Measurements from ENCODE around the gene SAAL1.

SAAL1 gene, protein sequence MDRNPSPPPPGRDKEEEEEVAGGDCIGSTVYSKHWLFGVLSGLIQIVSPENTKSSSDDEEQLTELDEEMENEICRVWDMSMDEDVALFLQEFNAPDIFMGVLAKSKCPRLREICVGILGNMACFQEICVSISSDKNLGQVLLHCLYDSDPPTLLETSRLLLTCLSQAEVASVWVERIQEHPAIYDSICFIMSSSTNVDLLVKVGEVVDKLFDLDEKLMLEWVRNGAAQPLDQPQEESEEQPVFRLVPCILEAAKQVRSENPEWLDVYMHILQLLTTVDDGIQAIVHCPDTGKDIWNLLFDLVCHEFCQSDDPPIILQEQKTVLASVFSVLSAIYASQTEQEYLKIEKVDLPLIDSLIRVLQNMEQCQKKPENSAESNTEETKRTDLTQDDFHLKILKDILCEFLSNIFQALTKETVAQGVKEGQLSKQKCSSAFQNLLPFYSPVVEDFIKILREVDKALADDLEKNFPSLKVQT

DNA sequence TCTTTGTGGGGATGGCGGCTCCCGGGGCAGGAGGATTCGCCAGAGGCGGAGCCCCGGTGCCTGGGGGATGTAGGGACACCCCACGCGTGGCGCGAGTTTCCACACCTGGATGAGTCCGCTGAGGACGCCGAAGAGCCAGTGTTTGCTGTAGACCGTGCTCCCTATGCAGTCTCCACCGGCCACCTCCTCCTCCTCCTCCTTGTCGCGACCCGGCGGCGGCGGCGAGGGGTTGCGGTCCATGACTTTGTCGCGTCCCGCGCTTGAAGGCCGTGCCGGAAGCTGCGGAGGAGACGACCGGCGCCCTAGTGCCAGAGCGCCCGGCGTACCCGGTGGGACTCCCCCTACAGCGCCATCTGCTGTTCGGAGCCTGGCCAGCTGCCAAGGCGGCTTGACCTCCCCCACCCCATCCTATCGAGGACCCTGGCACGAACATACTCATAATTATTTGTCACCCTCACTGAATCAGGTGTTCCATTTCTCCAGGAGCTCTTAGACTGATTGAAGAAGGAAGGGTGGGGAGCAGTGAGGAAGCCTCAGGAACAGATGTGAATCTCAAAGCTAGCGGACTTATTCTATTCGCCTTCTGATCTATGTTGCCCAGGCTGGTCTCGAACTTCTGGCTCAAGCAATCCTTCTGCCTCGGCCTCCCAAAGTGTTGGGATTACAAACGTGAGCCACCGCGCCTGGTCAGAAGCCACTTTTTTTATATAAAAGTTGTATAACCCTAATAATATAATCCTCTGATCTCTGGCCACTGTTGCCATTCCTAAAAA is at the start of gene SAAL1:
SAAL1 (minus strand) TSS at position 281 of the 773 bp plus-strand sequence; CDS start at position 240, 41 bp downstream.
- no peaks in the 10 kb centered on the region for H3K9me3 ChIP-seq (ENCODE audit: severe bottlenecking)
- no peaks in the 10 kb centered on the region for H3K27me3 ChIP-seq (ENCODE audit: insufficient read depth, poor library complexity, severe bottlenecking)
- H3K4me3 ChIP-seq (ENCODE audit: severe bottlenecking) = peak within 1 kb of the TSS; percentile 89
- DNase-seq (ENCODE audit: low spot score) (peak; percentile 84), ATAC-seq (ENCODE audit: low read depth) (peak; percentile 95)
- H3K4me1 ChIP-seq (ENCODE audit: insufficient read depth, poor library complexity, severe bottlenecking) = peaks cover 11% of the 10 kb centered on the region
- no peak within 1 kb of the TSS for H3K27ac ChIP-seq (ENCODE audit: poor library complexity, severe bottlenecking)
- peaks cover 30% of the 10 kb centered on the region for H3K36me3 ChIP-seq (ENCODE audit: low read depth)
- TF ChIP-seq, protein P1, sequence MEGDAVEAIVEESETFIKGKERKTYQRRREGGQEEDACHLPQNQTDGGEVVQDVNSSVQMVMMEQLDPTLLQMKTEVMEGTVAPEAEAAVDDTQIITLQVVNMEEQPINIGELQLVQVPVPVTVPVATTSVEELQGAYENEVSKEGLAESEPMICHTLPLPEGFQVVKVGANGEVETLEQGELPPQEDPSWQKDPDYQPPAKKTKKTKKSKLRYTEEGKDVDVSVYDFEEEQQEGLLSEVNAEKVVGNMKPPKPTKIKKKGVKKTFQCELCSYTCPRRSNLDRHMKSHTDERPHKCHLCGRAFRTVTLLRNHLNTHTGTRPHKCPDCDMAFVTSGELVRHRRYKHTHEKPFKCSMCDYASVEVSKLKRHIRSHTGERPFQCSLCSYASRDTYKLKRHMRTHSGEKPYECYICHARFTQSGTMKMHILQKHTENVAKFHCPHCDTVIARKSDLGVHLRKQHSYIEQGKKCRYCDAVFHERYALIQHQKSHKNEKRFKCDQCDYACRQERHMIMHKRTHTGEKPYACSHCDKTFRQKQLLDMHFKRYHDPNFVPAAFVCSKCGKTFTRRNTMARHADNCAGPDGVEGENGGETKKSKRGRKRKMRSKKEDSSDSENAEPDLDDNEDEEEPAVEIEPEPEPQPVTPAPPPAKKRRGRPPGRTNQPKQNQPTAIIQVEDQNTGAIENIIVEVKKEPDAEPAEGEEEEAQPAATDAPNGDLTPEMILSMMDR (IDR thresholded peaks at IDR 0.05; ENCODE audit: poor library complexity, severe bottlenecking) = peak; percentile 96

DNA sequence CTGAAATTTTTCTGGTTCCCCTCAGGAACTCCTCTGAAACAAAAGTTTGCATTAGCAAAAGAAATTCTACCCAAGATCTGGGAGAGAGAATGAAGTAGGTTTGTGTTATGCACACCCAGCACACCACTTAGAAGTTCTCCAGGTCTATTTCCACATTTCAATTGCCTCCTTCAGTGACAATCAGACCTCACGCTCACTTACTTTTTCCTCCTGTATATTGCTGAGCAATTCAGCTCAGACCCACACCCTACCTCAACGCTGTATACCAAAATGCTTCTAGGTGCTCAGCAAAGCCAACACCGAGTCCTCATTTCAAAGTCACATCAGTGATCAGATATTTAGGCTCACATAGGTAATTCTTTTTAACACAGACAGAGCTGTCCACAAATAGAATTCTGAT is 45.7 kb upstream of the SAAL1 start:
- Histone ChIP-seq H3K27me3 (ENCODE audit: insufficient read depth, poor library complexity, severe bottlenecking) (peaks cover 3% of the 10 kb centered on the region), H3K4me1 (ENCODE audit: insufficient read depth, poor library complexity, severe bottlenecking) (no peaks in the 10 kb centered on the region), H3K4me3 (ENCODE audit: severe bottlenecking) (no peak overlapping the region), H3K27ac (ENCODE audit: poor library complexity, severe bottlenecking) (no peak overlapping the region), H3K36me3 (ENCODE audit: low read depth) (no peaks in the 10 kb centered on the region), H3K9me3 (ENCODE audit: severe bottlenecking) (no peaks in the 10 kb centered on the region)
- no peak for ATAC-seq (ENCODE audit: low read depth)
- DNase-seq (ENCODE audit: low spot score) = no peak
- TF ChIP-seq, protein P1 (IDR thresholded peaks at IDR 0.05; ENCODE audit: poor library complexity, severe bottlenecking) = no peak

DNA sequence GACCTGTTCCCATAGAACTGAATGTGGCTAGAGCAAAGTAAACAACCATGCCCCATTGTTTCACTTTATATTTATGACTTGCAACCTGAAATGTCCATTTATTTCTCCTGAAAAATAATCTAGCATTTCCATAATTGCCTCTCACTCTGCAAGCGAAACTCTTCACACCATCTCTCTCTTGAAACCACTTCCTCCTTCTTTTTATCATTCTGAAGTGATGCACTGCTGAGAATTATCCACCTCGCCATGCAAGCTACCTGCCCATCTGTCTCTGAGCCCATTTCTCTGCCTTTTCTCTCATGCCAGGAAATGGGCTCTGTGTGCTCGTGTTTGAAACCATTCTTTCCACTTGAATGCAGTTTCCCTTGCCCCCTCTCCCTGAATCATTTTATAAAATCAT is 40.0 kb upstream of the SAAL1 start:
- no peak for ATAC-seq (ENCODE audit: low read depth)
- TF ChIP-seq, protein P1 (IDR thresholded peaks at IDR 0.05; ENCODE audit: poor library complexity, severe bottlenecking) = no peak
- H3K4me1 ChIP-seq (ENCODE audit: insufficient read depth, poor library complexity, severe bottlenecking) = peaks cover 8% of the 10 kb centered on the region
- no peak overlapping the region for H3K4me3 ChIP-seq (ENCODE audit: severe bottlenecking)
- H3K27ac ChIP-seq (ENCODE audit: poor library complexity, severe bottlenecking) = no peak overlapping the region
- H3K9me3 ChIP-seq (ENCODE audit: severe bottlenecking) = no peaks in the 10 kb centered on the region
- H3K36me3 ChIP-seq (ENCODE audit: low read depth) = no peaks in the 10 kb centered on the region
- no peaks in the 10 kb centered on the region for H3K27me3 ChIP-seq (ENCODE audit: insufficient read depth, poor library complexity, severe bottlenecking)
- no peak for DNase-seq (ENCODE audit: low spot score)

DNA sequence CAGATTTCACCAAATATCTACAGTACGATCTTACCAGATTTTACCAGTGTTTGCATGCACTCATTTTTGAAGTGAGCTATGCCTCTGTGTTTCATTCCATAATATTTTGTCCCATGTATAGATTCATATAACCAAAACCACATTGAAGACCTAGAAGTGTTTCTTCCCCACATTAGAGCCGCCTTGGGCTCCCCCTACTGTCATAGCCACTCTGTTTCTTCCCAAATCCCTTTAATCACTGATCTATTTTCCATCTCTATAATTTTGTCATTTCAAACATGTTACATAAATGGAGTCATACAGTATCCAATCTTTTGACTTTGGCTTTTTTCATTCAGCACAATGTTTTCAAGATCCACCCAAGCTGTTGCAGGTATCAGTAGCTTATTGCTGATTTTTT is 39.1 kb upstream of the SAAL1 start:
- peaks cover 8% of the 10 kb centered on the region for H3K4me1 ChIP-seq (ENCODE audit: insufficient read depth, poor library complexity, severe bottlenecking)
- H3K27ac ChIP-seq (ENCODE audit: poor library complexity, severe bottlenecking) = peak overlapping the region; percentile 55
- TF ChIP-seq, protein P1 (IDR thresholded peaks at IDR 0.05; ENCODE audit: poor library complexity, severe bottlenecking) = no peak
- DNase-seq (ENCODE audit: low spot score) (no peak), ATAC-seq (ENCODE audit: low read depth) (no peak)
- H3K4me3 ChIP-seq (ENCODE audit: severe bottlenecking) = no peak overlapping the region
- H3K36me3 ChIP-seq (ENCODE audit: low read depth) = no peaks in the 10 kb centered on the region
- no peaks in the 10 kb centered on the region for H3K9me3 ChIP-seq (ENCODE audit: severe bottlenecking)
- no peaks in the 10 kb centered on the region for H3K27me3 ChIP-seq (ENCODE audit: insufficient read depth, poor library complexity, severe bottlenecking)

Data from RWPE2 (cell line).